Gastrocnemius medialis (tissue), 4 donors: ENCODE results near the gene SPON1.

Experiments
- POLR2A ChIP-seq, 2 donors: fragments of 450-650 bp; IDR thresholded peaks; one replicate each; pipeline ENCODE4 v1.6.1; 2017; ENCODE audit warnings: antibody characterized with exemption in 2 of 2, mild to moderate bottlenecking in 2 of 2, moderate library complexity in 2 of 2
- TF ChIP-seq, protein P1 (sequence below), 5 experiments: fragments of 450-650 bp in 3 of 5; fragments of 200-600 bp in 2 of 5; sonication (generic) in 2 of 5; IDR thresholded peaks in 4 of 5; conservative IDR thresholded peaks in 1 of 5; 1 replicate in 4 of 5; 2 replicates in 1 of 5; pipeline ENCODE4 v1.5.1; 2016 to 2019; ENCODE audit warnings: antibody characterized with exemption in 5 of 5, mild to moderate bottlenecking in 3 of 5, moderate library complexity in 3 of 5

DNA sequence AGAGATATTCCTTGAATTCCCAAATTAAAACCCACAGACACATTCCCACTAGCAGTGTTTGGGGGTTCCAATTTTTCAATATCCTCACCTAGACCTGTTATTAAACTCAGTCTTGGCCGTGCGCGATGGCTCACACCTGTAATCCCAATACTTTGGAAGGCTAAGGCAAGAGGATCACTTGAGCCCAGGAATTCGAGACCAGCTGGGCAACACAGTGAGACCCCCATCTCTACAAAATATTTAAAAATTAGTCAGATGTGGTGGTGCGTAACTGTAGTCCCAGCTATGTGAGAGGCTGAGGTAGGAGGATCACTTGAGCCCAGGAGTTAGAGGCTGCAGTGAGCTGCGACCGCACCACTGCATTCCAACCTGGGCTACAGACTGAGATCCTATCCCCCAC, 343.1 kb downstream of the SPON1 start:
- TF ChIP-seq, protein P1, sequence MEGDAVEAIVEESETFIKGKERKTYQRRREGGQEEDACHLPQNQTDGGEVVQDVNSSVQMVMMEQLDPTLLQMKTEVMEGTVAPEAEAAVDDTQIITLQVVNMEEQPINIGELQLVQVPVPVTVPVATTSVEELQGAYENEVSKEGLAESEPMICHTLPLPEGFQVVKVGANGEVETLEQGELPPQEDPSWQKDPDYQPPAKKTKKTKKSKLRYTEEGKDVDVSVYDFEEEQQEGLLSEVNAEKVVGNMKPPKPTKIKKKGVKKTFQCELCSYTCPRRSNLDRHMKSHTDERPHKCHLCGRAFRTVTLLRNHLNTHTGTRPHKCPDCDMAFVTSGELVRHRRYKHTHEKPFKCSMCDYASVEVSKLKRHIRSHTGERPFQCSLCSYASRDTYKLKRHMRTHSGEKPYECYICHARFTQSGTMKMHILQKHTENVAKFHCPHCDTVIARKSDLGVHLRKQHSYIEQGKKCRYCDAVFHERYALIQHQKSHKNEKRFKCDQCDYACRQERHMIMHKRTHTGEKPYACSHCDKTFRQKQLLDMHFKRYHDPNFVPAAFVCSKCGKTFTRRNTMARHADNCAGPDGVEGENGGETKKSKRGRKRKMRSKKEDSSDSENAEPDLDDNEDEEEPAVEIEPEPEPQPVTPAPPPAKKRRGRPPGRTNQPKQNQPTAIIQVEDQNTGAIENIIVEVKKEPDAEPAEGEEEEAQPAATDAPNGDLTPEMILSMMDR (IDR thresholded peaks at IDR 0.05 in 4 of 5, conservative IDR thresholded peaks at IDR 0.05 in 1 of 5) = no peak
- no peak for TF ChIP-seq POLR2A (IDR thresholded peaks at IDR 0.05)
